NCI-H2196 (cell line): Measurements from ENCODE around the gene EIF5.

Source experiments
- DNase-seq: peaks from one replicate; lab custom pipeline; 2025; ENCODE audit not compliant: unreplicated experiment; lab: John Stamatoyannopoulos, UW

The EIF5 gene

DNA sequence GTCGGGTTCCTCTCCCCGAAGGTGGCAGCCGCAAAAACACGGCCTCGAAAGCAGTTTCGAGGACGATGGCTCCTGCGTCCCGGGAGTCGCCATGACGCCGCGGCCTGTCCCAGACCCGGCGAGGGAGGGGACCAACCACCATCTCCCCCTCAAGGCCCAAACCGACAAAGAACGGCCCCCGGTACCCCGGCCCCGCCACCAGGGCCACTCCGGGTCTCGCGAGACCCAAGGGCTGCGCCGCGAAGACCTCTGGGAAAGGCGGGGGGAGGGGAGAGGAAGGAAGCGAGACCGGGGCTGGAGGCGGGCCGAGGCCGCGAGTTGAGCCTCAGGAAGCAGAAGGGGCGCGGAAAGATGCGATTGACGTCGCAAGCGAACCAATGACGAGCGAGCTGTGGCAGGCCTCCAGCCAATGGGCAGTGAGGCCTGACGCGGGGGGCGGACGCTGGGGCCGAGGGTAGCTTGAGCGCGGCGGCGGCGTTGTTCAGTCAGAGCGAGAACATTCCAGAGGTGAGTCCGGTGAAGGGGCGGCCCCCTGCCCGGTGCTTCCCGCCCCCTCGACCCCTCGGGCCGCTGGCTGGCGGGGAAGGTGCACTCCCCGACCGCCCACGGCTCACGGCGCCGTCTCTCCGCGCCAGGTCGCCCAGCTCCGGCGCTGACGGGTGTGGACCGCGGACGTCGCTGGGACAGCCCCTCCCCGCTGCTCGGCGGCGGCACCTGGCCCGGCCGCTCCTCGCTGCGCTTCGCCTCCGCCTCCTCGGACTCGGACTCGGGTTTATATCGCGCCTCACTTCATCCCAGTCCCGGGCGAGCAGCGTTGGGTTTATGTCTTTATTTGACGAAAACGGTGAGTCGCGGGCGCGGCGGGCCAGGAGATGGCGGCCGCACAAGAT is at the start of gene EIF5:
EIF5 (plus strand) TSS at position 484 of the 890 bp plus-strand sequence. CDS start 1,624 bp downstream, outside the sequence.
- peak; percentile 89 for DNase-seq

DNA sequence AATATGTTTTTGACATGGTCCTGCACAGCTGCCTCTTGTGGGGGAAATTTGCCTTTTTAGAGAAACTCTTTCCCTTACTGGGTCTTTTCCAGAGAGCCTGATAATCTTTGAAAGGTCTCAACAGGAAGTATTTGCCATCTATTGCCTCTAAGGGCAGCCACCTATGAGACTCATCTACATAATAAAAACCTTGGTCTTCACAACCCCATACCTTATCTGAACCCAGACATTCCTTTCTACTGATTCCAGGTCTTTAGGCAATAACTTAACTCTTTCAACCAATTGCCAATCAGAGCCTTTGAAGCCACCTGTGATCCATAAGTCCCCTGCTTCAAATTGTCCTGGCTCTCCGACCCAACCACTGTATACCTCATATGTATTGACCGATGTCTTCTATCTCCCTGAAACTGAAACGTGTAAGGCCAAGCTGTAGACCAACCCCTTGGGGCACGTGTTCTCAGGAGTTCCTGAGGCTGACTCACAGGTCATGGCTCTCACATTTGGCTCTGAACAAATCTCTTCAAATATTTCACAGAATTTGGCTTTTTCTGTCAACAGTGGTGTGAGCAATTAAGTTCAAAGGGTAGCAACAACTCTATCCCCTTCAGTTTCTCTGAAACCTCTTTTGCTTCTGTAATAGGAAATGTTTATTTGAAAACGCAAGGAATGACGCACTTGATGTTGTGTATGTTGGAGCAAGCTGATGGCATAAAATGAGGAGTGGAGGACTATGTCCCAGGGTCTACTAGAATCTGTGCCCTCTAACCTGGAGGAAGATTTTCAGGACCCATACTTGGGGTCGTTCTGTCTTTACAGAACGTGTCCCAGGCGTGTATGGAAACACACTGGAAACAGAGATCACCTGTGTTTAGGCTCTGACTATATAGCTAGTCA is 49.2 kb upstream of the EIF5 start:
- no peak for DNase-seq

DNA sequence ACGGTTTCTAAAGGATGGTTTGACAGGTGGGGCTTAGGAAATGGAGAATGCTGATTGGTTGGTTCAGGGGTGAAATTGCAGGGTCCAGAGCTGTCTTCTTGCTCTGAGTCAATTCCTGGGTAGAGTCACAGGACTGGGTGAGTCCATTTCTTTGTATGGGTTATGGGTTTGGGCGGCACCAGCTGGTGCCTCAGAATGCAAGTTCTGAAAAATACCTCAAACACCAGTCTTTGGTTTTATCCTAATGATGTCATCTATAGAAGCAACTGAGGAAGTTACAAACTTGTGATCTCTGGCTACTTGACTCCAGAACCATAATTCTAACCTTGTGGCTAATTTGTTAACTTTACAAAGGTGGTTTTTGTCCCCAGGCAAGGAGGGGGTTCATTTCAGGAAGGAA is 47.6 kb upstream of the EIF5 start:
- DNase-seq = no peak

DNA sequence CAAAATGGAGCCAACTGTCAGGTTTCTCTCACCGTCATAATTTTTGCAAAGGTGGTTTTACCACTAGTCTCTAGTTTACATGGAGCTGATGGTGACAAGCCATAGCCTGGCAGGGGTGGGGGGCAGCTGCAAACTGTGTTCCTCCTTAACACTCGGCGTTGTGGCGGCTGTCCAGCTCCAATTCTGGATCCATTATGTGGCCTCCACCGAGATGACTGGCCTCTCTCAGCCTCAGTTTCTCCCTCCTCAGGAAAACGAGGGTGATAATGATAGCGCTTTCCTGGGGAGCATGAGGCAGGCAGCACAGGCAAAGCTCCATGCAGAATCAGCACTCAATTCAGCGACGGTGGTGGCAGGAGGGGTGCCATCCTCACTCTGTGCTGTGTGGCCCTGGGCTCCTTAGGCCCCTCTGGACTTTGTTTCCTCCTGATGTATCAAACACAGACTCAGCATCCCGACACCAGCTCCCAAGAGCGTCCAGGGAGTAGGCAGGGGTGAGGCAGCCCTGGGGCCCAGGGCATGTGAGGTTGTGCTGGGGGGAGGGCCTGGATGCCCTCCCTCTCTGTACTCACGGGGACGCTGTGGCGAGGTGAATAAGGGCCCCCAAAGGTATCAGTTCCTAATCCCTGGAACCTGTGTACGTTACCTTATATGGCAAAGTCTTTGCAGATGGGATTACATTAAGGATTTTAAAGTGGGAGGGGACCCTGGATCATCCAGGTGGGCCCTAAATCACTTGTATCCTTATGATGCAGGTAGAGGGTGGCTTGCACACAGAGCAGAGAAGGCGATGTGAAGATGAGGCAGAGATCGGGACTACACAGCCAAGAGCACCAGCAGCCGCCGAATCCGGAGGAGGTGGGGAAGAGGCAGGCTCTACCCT is 46.8 kb upstream of the EIF5 start:
- DNase-seq = no peak

DNA sequence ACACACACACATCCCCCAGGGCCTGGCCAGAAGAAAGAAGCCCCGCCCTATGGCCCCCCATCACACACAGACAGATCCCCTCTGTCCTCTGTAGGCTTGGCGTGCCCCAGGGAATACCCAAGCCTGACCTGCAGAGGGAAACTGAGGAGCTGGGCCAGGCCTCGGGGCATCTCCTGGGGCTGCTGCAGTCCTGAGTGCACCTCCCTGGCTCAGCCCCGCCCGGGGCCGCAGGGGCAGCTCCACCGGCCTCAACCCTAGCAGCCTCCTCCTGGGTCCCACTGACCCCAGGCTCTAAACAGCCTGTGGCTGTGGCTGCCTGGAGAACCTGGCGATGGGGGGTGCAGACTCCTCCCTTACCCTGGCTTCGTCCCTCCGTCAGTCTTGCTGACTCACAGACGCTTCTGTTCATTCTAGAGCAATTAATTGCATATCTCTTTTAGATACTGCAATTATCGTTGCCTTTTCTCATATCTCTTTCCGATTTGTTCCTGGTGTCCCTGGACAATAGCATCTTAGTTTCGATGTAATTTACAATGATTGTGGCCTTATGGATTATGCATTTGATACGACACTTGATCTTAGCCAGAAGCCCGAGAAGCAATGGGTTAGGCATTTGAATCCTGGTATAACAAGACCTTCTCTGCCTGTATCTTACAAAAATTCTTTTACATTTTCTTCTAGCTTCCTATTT is 45.8 kb upstream of the EIF5 start:
- DNase-seq = no peak

DNA sequence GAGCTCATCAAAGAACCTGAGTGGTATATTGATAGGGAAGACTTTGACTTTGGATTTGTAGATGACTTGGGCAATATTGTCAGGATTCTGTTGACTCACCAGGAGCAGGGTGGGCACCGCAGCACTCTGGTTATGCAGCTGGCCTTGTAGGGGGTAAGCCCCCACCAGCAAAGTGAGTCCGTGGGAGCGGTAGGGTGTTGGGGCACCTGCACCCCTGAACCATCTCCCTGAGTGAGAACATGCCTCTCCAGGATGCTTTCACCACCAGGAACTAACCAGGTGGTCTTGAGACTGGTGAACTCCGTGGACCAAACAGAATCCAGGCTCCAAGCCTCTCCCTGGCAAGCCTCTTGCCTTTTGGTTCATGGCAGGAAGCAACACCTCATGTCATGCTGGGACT is 44.0 kb upstream of the EIF5 start:
- DNase-seq = no peak

DNA sequence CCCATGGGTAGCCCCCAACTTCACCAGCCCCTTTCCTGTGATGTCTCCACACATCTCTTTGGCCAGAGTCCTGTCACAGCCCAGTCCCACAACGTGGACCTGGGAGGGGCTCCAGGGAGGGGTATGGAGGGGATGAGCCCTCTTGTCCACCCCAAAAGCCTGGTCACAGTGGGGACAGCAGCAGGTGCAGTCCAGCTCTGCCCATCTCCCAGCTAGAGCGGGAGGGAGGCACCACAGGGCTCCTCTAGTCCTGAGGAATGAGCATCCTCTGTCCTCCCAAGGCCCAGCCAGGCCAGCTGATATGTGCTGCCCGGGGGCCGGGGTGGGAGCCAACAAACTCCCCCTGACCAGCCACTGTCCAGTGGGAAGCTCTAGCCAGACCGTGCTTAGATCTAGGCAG is 43.5 kb upstream of the EIF5 start:
- DNase-seq = no peak

DNA sequence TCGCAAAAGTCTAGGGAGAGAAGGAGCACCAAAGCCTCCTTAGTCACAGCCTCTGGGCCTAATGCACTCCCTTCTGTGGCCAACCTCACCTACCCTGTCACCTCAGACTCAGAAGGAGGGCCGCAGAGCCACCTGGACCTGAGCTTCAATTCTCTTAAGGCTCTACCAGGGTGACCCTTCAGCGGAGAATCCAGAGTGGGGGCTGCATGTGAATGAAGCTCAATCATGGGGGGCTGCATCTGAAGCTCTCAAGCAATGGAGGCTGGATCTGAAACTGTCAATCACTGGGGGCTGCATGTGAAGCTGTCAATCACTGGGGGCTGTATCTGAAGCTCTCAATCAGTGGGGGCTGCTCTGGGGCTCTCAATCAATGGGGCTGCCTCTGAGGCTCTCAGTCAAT is 43.1 kb upstream of the EIF5 start:
- DNase-seq = no peak

DNA sequence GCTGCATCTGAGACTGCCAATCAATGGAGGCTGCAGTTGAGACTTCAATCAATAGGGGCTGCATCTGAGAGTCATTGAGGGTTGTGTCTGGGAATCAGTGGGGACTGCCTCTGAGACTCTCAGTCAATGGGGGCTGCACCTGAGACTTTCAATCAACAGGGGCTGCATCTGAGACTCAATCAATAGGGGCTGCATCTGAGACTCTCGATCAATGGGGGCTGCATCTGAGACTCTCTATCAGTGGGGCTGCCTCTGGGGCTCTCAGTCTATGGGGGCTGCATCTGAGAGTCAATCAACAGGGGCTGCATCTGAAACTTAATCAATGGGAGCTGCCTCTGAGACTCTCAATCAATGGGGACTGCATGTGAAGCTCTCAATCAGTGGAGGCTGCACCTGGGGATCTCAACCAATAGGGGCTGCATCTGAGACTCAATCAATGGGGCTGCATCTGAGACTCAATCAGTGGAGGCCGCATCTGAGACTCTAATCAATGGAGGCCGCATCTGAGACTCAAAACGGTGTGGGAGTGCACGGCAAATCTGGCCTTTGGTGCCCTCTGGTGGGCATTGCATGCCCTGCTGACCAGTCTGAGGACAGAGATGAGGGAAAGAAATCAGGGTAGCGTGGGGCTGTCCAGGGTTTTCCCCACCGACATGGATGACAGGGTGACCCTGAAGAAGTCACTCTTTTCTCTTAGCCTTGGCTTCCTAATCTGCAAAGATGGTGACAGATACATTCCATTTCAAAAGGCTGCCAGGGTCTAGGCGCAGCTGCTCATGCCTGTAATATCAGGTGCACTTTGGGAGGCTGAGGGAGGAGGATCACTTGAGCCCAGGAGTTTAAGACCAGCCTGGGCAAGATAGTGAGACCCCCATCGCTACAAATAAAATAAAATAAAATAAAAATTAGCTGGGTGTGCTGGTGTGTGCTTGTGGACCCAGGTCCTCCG is 41.3 kb upstream of the EIF5 start:
- peak; percentile 59 for DNase-seq

DNA sequence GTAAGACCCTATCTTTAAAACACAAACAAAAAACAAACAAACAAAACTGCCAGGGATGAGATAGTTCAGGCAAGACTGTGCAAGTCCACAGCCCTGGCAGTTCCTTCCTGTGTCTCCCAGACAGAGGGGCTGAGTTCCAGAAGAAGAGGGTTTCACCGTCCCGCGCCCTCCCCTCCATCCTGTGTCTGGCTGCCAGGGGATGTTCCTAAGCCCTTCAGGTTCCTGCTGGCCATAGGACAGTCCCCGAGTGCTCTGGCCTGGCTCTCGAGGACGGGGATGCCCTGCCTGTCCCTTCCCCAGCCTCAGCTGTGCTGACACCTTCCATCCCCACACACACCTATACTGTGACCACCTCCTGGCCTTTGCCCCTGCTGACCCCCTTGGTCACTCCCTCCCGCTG is 40.6 kb upstream of the EIF5 start:
- DNase-seq = no peak

DNA sequence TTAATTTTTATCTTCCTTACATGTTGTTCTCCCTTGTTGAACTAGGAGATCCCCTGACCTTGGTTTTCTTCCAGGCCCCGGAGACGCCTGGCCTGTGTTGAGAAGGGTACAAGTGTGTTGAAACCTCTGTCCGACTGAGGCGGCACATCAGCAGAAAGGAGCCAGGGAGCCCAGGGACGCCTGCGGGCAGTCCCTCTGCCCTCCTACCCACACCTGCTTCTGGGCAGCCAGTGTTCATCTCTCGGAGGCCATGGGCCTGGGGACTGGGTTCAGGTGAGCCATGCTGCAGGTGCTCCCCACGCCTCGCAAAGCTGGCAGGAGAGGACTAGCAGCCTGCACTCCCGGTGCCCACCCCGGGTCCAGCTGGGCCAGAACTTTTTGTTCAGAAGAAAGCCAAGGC is 39.9 kb upstream of the EIF5 start:
- DNase-seq = no peak

DNA sequence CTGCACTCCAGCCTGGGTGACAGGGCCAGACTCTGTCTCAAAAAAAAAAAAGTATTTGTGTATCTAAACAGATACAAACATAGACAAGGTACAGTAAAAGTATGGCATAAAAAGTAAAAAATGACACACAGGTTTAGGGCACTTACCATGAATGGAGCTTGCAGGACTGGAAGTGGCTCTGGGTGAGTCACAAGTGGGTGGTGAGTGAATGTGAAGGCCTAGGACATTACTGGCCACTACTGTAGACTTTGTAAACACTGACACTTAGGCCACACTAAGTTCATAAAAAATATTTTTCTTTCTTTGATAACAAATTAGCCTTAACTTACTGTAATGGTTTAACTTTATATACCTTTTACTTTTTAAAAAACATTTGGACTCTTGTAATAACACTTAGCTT is 38.0 kb upstream of the EIF5 start:
- no peak for DNase-seq

DNA sequence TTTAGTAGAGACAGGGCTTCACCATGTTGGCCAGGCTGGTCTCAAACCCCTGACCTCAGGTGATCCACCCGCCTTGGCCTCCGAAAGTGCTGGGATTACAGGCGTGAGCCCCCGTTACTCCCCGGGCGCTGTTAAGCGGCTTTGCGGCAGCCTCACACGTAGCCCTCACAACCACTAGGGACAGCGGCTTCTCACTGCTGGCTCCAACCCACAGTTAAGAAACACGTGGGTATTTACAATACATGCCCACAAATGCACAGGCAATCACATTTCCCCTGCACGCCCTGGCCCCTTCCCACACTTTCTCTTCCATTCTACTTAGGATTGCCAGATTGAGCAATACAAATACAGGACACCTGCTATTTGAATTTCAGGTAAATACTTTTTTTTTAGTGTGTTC is 37.0 kb upstream of the EIF5 start:
- no peak for DNase-seq

DNA sequence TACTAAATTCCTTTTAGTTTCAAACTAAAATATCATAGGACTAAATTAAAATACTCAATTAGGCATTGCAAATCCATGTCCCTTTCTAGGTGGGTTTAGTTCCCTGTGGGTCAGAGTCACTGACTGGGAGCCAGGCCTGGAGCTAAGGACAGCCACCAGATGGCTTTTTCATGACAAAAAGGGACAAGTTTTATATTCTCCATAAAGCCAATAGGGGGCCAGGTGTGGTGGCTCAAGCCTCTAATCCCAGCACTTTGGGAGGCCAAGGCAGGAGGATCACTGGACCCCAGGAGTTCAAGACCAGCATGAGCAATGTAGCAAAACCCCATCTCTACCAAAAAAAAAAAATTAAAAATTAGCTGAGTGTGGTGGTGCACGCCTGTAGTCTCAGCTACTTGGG is 35.4 kb upstream of the EIF5 start:
- no peak for DNase-seq

DNA sequence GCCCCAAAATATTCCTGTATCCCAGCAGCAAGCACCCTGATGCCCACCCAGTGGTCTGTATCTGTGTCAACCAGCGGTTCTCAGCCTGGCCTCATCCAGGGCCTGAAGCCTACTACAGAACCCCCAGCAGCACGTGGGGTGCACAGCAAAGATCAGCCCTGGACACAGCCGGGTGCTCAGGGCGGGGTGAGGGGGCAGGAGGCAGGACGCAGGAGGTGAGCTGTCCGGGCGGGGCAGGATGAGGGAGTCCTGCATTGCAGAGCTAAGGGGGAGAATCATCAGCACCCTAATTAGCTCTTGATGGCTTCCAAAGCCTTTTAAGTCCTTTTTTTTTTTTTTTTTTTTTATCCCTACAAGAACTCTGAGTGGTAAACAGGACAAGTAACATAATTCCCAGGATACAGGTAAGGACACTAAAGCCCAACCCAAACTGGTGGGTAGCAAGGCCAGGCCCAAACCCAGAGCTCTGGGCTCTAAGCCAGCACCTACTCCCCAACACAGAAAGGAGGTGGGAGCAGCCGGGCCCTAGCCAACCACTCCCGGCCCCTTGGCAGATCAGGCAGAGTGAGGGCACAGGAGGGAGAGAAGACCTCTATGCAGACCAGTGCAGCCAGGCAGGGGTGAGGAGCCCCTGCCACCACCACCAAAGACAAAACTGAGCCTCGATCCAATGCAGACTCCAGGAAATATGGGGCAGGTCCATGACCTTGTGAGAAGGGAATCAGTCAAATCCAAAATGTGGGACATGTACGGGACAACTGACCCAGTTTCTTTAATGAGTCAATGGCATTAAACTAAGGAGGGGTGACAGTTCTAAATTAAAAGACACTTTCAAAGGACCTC is 32.3 kb upstream of the EIF5 start:
- DNase-seq = no peak

DNA sequence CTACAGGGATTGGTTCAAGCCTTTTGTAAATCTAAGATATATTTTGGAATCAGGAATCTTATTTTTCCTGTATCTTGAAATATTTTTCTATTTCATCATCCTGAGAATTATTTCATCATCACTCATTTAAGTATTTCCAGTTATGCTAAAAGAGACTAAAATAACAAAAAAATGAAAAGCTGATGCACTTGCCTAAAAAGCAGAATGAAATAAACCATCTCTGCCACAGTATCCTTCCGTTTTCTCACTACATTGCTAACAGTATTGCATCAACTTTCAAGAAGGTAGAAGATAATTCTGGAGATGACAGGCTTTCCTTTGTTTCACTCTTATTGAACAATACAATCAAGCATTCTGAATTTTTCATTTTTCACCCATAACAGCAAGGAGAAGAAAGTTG is 31.1 kb upstream of the EIF5 start:
- no peak for DNase-seq

DNA sequence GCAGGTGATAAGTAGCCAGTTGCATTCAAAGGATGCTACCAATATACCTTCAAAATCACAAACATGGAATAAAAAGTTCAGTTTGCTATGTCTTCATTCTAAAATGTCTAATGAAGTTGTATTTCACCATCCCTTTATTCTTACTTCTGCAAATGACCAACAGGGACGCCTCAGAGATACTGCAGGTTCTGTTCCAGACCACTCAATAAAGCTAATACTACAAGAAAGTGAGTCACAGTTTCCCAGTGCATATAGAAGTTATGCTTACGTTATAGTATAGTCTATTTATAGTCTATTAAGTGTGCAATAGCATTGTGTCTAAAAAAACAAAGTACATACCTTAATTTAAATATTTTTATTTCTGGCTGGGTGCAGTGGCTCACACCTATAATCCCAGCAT is 29.3 kb upstream of the EIF5 start:
- DNase-seq = no peak
